Measurements from ENCODE around the gene TMEM128. TPM values are rescaled to one million over a fixed set of nuclear protein-coding genes. Genes with fewer than 3 reads are reported as not detected.
A peak's percentile ranks its signal among the peaks of the same experiment; 100 is the strongest.

TMEM128 gene
- total RNA-seq: 9.5 TPM
- long read RNA-seq, transcript TMEM128-202 (5 exons, 1,221 nt): major isoform, 7 of 7 reads
- long read RNA-seq, partial matches to known transcripts: 0 of 7 reads
- long read RNA-seq, other reads (novel, unspliced or antisense): 0 of 7 reads

- DNase-seq (peak; percentile 94), ATAC-seq (peak; percentile 98)
- intact Hi-C loops (cut with micrococcal nuclease): no loop called here
These were observed at the start of gene TMEM128 for GRCh38 chr4:4248029-4248884. TSS of gene TMEM128 (minus strand) at chr4:4248223. CDS start at chr4:4248202, 21 bp downstream.

DNA sequence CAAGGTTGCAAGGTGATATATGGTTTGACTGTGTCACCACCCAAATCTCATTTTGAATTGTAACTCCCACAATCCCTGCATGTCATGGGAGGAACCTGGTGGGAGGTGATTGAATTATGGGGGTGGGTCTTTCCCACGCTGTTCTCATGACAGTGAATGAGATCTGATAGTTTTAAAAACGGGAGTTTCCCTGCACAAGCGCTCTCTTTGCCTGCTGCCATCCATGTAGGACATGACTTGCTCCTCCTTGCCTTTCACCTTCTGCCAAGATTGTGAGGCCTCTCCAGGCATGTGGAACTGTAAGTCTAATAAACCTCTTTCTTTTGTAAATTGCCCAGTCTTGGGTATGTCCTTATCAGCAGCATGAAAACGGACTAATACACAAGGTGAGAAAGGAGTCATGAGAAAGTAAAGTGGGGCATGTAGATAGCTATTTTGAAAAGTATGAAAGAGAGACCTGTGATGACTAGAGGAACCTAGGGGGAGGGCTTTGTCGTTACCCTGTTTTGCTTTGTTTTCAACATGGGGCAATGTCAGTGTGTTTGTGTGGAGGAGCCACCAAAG is 48.3 kb upstream of the TMEM128 start:
- ATAC-seq (no peak), DNase-seq (no peak)
- intact Hi-C loops (cut with micrococcal nuclease): no loop called here

DNA sequence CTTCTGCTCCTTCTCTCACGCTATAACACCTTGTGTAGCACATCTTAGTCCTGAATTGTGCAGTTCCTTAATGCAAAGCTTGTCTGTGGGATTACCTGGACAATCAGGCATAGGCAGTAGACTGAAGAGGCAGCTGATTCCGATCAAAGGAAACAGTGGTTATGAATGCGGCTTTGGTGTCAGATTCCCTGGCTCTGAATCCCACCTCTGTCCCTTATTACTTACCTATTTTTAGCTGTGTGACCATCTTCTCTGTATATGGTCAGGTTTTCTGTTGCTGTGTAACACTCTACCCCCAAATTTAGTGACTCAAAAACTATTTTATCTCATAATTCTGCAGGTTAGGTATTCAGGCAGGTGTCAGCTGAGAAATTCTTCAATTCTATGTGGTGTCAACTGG is 45.3 kb upstream of the TMEM128 start:
- intact Hi-C loops (cut with micrococcal nuclease): no loop called here

DNA sequence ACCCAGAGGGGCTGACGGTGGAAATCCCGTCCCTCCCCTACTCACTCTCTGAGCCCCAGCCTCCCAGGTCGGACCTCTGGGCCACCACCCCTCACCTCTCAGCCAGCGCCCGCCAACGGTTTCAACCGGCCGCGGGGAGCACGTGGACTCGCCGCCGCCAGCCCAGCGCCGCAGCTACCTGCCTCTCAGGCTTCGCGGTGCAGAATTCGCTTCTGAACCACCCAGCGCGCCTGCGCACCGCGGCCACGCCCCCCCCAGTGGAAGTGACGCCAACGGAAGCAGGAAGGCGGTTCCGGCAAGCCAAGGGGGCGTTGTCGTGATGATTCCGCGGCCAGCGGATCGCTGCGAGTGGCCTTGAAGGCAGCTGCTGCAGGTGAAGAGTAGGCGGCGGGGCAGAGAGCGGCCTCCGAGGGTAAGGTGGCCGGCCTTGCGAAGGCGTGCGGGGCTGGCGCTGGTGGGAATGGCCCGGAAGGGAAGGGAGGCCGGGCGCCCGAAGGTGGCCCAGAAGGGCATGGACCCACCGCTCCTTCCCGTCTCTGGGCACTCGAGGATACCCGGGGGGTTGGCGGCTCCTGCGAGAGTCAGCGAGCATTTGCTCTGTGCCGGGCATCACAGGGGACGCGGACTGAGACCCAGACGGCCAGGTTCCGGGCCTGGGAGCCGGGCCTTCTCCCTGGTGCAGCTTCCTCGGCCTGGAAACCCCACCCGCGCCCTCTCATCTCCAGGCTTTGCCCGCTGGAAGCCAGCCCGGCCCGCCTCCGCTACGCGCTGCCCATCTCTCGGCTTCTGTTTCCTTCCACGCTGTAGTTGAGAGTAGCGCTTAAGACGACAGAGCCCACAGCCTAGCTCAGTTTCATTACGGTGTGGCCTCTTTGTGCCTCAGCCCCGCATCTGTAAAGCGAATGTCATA is 42.2 kb upstream of the TMEM128 start, which contains the start of the genes LYAR and ZBTB49:
Gene LYAR, minus strand, starts transcription at position 214 of the 910 bp plus-strand sequence. CDS start 6,412 bp downstream, outside the sequence.
Gene ZBTB49, plus strand, starts transcription at position 311 of the 910 bp plus-strand sequence. CDS start 9,695 bp downstream, outside the sequence.
- ATAC-seq (peak; percentile 98), DNase-seq (peak; percentile 96)
- intact Hi-C loops (cut with micrococcal nuclease): no loop called here

More for the DNA sequence above, 45.3 kb upstream of the TMEM128 start:
- DNase-seq: no peak
- no peak for ATAC-seq

GRCh38 chr4:4289597-4289940 is 41.5 kb upstream of the TMEM128 start:
- intact Hi-C loops (cut with micrococcal nuclease): no loop called here
- ATAC-seq: no peak
- DNase-seq: no peak

GRCh38 chr4:4289055-4289454 is 41.0 kb upstream of the TMEM128 start:
- intact Hi-C loops (cut with micrococcal nuclease): no loop called here
- no peak for DNase-seq
- no peak for ATAC-seq

DNA sequence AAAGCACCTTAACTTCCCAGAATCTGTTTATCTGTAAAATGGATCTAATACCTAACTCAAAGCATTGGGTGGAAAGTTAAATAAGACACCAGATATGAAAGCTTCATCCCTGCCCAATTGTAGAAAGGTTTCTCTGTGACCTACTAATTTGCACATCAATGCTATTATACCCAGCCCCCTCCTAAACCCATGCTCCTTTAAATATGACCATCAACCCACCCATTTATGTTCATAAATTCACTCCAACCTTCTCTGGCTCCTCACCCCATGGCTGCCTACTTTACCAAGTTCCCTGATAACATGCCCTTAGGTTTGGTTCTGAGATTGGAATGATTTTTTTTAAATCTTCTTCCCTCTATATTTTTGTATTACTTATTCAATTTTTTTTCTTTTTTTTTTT is 40.1 kb upstream of the TMEM128 start:
- ATAC-seq (no peak), DNase-seq (no peak)
- intact Hi-C loops (cut with micrococcal nuclease): no loop called here

DNA sequence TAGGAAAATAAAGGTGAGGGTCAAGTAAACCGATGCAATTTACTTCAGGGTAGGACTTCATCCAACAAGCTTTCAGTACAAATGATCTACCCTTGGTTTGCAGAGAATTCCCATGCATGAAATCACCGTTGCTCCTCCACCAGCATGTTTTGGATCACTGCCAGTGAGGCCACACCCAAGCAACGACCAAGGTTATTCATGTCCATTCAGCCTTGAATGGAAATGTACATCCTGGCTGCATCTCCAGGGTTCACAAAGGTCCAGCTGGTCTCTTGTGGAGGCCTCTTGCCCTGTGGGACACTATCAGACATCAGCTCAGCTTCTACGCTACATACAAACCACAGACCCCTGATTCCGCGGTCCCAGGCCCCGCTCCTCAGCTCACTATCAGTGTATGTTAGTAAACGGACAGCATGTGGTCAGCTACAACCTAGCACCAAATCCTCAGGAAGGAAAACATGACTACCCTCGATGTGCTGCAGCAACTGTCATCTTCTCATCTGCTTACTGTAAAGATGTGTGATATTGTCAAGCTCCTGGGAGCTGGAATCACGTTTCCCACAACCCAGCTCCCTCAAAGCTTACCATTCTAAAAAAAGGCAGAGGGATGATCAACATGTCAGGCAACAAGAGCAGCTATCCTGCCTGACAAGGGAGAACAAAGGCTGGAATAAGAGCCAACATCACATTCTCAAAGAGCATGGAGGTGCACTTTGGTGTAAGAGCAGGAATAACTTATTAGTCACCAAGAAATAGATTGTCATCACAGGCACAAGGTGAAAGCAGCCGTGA is 37.0 kb upstream of the TMEM128 start:
- DNase-seq (no peak), ATAC-seq (peak; percentile 40)
- intact Hi-C loops (cut with micrococcal nuclease): no loop called here

- ATAC-seq: no peak
- intact Hi-C loops (cut with micrococcal nuclease): no loop called here
- no peak for DNase-seq
These were observed 33.8 kb upstream of the TMEM128 start for GRCh38 chr4:4281787-4282186.

DNA sequence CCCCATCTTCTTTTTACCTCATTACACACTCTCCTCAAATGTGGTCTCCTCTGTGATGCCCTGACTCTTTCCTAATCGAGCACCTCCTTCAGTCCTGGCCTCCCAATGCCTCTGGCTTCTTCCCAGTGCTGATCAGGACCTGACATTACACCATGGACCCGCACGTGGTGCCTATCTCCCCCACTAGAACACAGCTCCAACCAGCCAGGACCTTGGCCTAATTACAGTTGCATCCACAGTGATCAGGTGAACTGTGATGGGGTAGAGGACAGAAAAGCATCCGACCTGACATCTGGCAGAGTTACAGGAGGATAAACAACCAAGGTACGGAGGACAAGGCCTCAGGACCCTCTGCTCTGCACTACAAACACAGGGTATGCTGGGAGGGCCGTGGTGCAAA is 29.5 kb upstream of the TMEM128 start:
- no peak for DNase-seq
- ATAC-seq: no peak
- intact Hi-C loops (cut with micrococcal nuclease): no loop called here

- intact Hi-C loops (cut with micrococcal nuclease): no loop called here
These were observed 26.2 kb upstream of the TMEM128 start for GRCh38 chr4:4274226-4274625.

GRCh38 chr4:4271912-4272311 is 23.9 kb upstream of the TMEM128 start:
- DNase-seq (no peak), ATAC-seq (no peak)
- intact Hi-C loops (cut with micrococcal nuclease): no loop called here

More at GRCh38 chr4:4274226-4274625, 26.2 kb upstream of the TMEM128 start:
- DNase-seq: no peak
- no peak for ATAC-seq

DNA sequence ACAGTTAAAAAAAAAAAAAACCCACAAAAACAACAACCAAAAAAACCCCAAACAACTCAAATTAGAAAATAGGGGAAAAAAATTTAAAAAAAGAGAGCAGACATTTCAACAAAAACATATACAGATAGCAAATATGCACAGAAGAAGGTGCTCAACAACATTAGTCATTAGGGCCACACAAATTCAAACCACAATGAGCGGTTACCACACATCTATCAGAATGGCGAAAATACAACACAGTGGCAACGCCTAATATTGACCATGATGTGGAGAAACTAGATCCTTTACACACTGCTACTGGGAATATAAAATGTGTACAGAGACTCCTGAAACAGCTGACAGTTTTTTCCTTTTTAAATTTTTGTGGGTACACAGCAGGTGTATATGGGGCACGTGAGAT is 22.5 kb upstream of the TMEM128 start:
- intact Hi-C loops (cut with micrococcal nuclease): no loop called here
- DNase-seq (no peak), ATAC-seq (no peak)

GRCh38 chr4:4269856-4270255 is 21.8 kb upstream of the TMEM128 start:
- intact Hi-C loops (cut with micrococcal nuclease): no loop called here
- ATAC-seq: peak; percentile 47

DNA sequence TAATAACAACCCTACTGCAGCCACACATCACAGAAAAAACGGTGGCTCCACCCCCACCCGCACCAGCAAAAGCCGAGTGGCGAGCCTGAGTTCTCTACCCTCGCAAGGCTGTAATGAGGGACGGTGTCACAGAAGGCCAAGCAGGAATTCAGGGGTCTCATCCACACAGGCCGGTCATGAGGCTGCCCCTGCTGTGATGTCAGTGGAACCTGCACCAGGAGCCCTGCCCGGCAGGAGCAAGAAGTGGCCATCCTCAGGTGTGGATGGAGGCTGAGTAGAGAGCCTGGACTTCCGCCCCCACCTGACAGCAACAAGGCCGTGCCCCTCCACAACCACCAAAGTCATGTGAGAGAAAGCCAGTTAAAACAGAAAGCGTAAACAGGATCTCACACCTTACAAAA is 21.3 kb upstream of the TMEM128 start:
- intact Hi-C loops (cut with micrococcal nuclease): no loop called here
- ATAC-seq (no peak), DNase-seq (no peak)

More at GRCh38 chr4:4269856-4270255, 21.8 kb upstream of the TMEM128 start:
- no peak for DNase-seq

GRCh38 chr4:4268776-4269175 is 20.8 kb upstream of the TMEM128 start:
- ATAC-seq (no peak), DNase-seq (no peak)
- intact Hi-C loops (cut with micrococcal nuclease): no loop called here

DNA sequence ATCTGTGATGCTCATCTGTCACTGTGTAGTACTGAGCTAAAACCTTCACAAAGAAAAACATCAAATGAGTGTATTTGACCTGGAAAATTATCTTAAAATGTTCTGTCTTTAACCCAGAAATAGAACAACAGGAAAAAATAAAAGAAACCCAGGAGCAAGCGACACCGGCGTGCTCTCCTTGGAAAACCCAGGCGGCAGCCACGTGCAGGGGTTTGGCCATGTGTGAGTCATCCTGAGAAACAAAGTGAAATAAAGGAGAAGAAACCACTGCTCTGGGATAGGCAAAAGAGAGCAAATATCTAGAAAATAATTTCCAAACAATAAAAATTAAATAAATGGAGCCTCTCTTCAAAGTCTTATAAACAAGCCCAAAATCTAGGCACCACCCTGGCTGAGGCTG is 20.0 kb upstream of the TMEM128 start:
- intact Hi-C loops (cut with micrococcal nuclease): no loop called here
- no peak for DNase-seq
- ATAC-seq: no peak

DNA sequence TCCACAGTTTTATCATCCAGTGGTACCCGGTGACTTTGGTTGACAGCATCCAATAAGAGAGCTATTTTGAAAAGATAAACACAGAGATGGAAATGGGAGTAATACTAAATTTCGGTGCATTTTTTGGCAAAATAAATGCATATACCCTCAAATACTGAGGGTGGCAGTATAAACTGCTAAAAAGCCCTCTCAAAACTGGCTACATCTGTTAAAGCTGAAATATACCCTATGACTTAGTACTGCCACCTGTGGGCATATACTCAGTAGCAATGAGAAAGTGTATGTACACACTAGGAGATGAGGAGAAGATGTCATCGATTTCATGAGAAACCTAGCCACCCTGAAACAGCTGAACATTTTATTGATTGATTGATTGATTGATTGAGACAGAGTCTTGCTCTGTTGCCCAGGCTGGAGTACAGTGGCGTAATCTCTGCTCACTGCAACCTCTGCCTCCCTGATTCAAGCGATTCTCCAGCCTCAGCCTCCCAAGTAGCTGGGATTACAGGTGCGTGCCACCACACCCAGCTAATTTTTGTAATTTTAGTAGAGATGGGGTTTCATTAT is 12.2 kb upstream of the TMEM128 start:
- intact Hi-C loops (cut with micrococcal nuclease): no loop called here
- ATAC-seq (peak; percentile 25), DNase-seq (no peak)
